GM19463 (cell line): ENCODE results near the gene C9orf57.
A peak's percentile ranks its signal among the peaks of the same experiment; 100 is the strongest.
"Not testable (repeated sequence)": the region's sequence is repeated elsewhere in the genome, so short reads cannot be mapped to it uniquely, and the experiment has no call there.

Experiments used
- ATAC-seq: cut with Tn5 transposase; IDR thresholded peaks from one replicate; pipeline ENCODE4 v1.9.1; 2021; ENCODE audit warnings: mild to moderate bottlenecking, moderate library complexity; ENCODE audit not compliant: unreplicated experiment

The C9orf57 gene

GRCh38 chr9:72060513-72060912 lies at the start of gene C9orf57:
Gene C9orf57, minus strand, starts transcription at chr9:72060613. Its CDS starts 1,282 bp downstream, at chr9:72059331.
- no peak for ATAC-seq

GRCh38 chr9:72102520-72102919 lies 42.1 kb upstream of the C9orf57 start:
- no peak for ATAC-seq

- ATAC-seq: not testable (repeated sequence)
Observed at GRCh38 chr9:72095520-72095919, 35.1 kb upstream of the C9orf57 start.

- no peak for ATAC-seq
Observed at GRCh38 chr9:72092820-72093219, 32.4 kb upstream of the C9orf57 start.

GRCh38 chr9:72089451-72090130 lies 29.2 kb upstream of the C9orf57 start:
- ATAC-seq: no peak

GRCh38 chr9:72082536-72082935 lies 22.1 kb upstream of the C9orf57 start:
- ATAC-seq: no peak

- not testable (repeated sequence) for ATAC-seq
Observed at GRCh38 chr9:72074666-72075065, 14.3 kb upstream of the C9orf57 start.

- ATAC-seq: no peak
Observed at GRCh38 chr9:72065076-72065475, 4.7 kb upstream of the C9orf57 start.

GRCh38 chr9:72052122-72052521 lies 8.3 kb downstream of the C9orf57 start:
- ATAC-seq: no peak

GRCh38 chr9:72048850-72049249 lies 11.6 kb downstream of the C9orf57 start:
- no peak for ATAC-seq

GRCh38 chr9:72046630-72047456 lies 13.6 kb downstream of the C9orf57 start:
- ATAC-seq: no peak

GRCh38 chr9:72044095-72044494 lies 16.3 kb downstream of the C9orf57 start:
- no peak for ATAC-seq

- no peak for ATAC-seq
Observed at GRCh38 chr9:72043576-72043975, 16.8 kb downstream of the C9orf57 start.

GRCh38 chr9:72042928-72043327 lies 17.5 kb downstream of the C9orf57 start:
- ATAC-seq: no peak

GRCh38 chr9:72041775-72042194 lies 18.6 kb downstream of the C9orf57 start:
- peak; percentile 30 for ATAC-seq

GRCh38 chr9:72041369-72041768 lies 19.0 kb downstream of the C9orf57 start:
- ATAC-seq: no peak

GRCh38 chr9:72039532-72039931 lies 20.9 kb downstream of the C9orf57 start:
- peak; percentile 55 for ATAC-seq

GRCh38 chr9:72038890-72039410 lies 21.5 kb downstream of the C9orf57 start:
- ATAC-seq: peak; percentile 75

GRCh38 chr9:72038408-72038807 lies 22.0 kb downstream of the C9orf57 start:
- no peak for ATAC-seq

- ATAC-seq: no peak
Observed at GRCh38 chr9:72037571-72037970, 22.8 kb downstream of the C9orf57 start.

GRCh38 chr9:72030767-72031166 lies 29.6 kb downstream of the C9orf57 start:
- ATAC-seq: no peak

GRCh38 chr9:72029986-72030385 lies 30.4 kb downstream of the C9orf57 start:
- ATAC-seq: no peak
